NCI-H2029 treated with DMSO at 0.1 percent for 48 hours (cell line): ENCODE measurements around the gene PRKAA1.

ENCODE experiments used
- DNase-seq: peaks from one replicate; lab custom pipeline; 2025; lab: John Stamatoyannopoulos, UW

Gene PRKAA1

GRCh38 chr5:40780199-40780598 lies 18.0 kb downstream of the PRKAA1 start:
- DNase-seq: no peak

DNA sequence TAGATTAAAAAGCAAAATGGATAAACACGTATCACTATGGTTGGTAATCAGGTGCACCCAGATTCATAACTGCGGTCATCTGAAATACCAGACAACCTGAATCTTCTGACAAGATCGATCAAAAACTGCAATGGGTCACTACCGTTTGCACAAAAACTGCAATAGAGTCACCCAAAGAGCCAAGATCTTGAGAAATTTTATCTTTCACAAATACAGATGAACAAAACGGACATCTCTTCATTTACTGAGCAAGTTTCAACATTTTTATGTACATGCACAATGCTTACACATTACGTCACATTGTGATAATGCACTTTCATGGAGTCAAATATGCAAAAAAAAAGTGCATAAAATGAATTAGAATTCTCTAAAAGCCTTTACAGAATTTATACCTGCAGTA lies 18.6 kb downstream of the PRKAA1 start:
- no peak for DNase-seq

- DNase-seq: no peak
These were observed 20.0 kb downstream of the PRKAA1 start for GRCh38 chr5:40778133-40778532.

- DNase-seq: no peak
These were observed 21.6 kb downstream of the PRKAA1 start for GRCh38 chr5:40776658-40776977.

DNA sequence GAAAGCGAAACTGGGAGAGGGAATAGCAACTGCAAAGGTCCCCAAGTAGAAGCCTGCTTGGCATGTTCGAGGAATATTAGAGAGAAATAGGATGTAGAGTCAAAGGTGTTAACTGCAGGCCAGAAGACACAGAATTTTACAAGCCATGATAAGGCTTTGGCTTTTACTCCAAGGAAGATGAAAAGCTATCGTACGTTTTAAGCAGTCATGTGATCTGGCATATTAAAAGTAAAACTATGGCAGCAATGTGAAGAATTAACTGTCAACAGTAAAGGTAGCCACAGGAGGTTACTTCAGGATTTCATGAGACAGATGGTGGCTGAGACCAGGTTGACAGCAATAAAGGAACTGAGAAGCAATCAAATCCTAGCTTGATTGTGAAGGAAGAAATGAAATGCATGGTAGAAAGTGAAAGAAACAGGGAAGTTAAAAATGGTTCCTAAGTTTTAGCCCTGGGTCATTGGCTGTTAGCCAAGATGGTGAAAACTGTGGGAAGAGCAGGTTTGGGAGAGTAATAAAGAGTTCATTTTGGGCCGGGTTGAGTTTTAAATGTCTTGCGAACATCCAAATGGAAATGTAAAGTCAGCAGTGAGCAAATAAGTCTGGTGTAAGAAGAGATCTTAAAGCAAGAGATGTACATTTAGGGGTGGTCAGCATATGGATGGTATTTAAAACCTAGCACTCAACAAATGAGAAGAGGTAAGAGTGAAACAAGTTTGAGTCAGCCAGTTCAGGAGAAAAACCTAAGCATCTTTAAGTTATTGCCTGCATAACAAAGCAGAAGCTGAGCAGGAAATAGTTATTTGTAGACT lies 22.1 kb downstream of the PRKAA1 start:
- DNase-seq: no peak

DNA sequence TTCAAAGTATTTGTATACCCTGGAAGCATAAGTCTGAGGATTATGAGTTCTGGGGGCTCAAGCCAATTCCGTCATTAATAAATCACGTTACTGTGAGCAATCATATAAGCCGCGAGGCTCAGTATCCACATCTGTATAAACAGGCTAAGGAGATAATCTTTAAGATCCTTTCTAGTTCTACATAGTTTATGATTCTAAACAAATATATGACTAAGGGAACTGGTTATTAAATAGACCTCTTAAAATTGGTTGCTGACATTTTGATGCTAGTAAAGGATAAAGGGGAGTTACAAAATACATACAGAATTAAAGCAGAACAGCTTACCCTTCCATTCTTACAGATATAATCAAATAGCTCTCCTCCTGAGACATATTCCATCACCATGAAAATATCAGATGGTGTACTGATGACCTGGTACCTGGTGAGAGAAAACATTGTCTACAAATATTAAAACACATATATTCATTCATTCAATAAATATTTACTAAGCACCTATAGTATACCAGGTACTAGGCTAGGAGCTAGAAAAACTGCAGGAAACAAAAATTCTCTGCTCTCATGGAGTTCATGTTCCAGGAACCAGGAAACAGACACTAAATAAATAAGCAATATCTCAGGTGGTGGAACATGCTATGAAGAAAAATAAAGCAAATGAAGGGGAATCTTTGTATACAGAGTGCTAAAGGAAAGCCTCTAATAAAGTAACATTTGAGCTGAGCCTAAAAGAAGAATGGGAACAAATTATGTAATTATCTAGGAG lies 22.9 kb downstream of the PRKAA1 start:
- peak; percentile 16 for DNase-seq

DNA sequence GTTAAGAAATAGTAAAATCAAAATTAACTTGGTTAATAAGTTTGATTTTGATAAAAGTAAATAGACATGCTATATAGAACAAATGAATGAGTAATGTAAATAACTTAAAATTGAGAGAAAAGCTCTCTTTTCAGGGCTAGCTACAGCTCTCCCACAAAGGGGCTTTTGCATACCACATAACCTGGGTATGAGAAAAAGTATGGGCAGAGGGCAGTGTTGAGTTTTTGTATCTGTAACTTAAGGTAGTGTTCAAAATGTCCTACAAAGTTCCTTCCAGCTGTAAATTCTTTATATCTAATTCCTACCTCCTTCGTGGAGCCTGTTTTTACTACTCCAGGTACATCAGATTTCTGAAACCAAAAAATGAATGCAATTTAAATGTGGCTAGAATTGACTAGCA lies 23.6 kb downstream of the PRKAA1 start:
- DNase-seq: no peak

GRCh38 chr5:40770764-40771163 lies 27.4 kb downstream of the PRKAA1 start:
- DNase-seq: no peak

DNA sequence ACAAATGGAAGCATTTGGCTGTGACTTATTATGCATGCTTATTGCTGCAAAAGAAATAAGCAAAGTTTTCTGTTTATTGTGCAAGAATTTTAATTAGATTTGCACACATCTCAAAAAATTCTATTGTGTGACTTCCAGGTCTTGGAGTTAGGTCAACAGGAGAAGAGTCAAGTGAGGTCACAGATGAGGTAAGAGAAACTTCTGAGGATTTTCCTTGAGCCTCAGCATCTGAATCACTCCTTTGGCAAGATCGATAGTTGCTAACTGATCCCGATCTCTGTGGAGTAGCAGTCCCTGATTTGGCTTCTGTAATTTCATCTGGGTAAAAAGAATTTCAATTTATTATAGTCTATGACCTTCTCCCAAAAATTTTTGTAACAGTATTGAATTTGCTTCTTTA lies 35.5 kb downstream of the PRKAA1 start:
- DNase-seq: no peak

DNA sequence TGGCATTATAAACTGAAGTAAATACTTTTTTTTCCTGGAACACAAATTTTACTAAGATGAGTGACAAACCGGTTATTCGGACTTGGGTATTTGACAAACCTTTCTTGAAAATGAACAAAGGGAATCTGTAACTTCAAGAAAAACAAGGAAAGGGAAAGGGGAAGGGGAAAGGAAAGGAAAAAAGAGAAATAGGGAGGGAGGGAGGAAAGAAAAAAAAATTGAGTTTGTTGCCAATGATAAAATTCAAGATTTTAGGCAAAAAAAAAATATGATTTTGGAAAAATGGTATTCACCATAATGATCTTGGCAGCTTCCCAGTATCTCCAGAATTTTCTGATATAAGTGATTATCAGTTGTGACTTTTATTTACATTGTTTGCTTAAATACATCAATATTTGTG lies 40.8 kb downstream of the PRKAA1 start:
- no peak for DNase-seq

DNA sequence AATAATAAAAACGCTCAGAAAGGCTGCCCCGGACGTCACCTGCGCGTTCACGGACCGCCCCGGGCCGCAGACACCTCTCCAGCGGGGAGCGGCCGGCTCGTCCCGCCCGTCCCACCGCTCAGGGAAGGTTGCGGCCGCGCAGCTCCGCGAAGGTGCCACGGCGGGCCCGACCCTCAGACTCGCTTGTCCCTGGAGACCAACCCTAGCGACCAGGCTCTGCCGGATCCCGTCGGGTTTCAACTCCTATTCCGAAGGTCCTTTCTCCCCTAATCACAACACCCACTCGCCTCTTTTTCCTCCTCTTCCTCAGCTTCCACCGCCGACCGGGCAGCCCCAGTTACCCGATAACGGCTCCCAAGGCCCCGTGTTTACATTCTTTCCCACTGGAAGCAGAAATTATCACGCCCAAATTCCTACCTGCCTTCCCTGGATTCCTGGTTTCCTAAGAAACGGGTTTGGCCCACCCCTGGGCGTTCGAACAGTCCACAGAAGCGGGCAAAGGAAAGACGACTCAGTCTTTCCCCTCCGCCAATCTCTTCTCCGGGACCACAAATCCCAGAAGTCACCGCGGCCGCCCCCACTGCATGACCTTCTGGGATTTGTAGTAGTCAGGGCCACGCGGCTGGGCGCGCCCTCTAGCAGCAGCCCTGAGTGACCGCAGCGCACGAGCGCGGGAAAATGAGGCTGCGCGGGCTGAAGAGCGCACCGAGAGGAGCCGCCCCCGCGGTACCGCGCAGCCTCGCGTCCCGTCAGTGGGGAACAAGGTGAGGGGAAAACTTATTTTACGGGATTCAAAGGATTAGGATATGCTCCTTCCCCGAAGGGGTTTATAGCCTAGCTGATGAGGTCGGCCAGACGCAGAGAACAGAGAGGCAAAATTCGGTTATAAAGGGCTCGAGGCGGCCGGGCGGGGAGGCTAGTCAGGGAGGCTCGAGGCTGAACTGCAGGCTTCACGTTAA lies 42.5 kb downstream of the PRKAA1 start, which contains the start of gene TTC33:
Gene TTC33 (minus strand): TSS at position 555 of the 959 bp plus-strand sequence. CDS start 8,943 bp downstream, outside the sequence.
- DNase-seq: peak; percentile 82

DNA sequence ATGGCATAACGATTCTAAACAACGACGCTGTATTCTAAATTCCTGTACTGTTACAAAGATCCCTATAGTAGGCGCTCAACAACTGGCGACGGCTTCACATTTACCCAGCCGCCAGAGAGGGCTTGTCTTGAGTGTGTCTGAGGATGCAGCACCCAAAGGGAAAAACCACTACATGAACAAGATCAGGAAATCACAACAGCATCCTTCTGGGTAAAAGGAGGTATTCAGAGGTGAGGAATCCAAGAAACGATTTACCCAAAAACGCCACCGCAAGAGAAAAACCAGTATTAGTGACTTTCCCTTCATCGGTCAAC lies 43.1 kb downstream of the PRKAA1 start:
- DNase-seq: peak; percentile 45

DNA sequence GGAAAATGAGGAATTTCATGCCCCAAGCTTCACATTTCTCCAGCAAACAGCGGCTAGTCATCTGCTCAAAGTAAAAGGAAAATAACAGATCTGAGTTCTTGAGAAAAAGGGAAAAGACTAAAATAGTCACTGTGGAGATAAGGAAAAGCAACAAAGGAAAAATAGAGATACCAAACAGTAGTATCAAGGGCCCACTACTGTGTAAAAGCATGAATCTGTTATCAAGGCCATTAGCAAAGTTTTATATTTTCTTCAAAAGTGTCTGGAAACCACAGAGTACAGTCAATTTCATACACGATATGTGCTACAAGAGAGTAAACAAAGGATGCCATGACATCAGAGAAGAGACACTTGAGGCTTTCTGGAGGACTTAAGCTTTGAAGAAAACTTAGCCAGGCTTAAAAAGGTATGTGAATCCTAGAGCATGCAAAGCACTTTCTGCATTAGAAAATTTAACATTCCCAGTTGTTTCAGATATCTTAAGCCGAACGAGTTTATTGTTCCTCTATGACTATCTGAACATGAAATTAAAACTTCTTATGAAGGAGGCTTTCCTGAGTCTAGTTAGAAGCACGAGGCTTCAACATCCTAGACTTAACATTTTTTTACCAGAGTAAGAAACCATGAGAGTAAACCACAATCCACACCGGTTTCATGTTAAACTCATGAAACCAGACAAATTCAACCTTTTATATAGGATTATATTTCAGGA lies 43.6 kb downstream of the PRKAA1 start:
- peak; percentile 39 for DNase-seq

GRCh38 chr5:40746703-40747102 lies 51.5 kb downstream of the PRKAA1 start:
- no peak for DNase-seq

DNA sequence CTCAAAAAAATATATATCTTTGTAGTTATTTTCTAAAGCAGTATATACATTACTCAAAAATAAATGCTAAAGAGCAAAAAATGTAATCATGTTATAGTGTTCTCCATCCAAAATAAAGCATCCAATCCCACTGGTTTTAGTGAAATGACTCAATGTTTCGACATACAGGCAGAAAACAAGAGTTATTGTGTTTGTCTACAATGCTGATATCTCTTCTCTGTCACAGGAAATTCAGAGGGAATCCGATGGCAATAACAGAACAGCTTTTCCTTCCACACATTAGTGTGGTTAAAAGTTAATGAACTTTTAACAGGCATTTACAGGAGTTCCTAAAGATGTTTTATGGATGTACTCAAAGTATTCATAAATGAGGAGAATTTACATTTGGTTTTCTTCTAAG lies 54.4 kb downstream of the PRKAA1 start:
- no peak for DNase-seq

GRCh38 chr5:40738502-40738901 lies 59.7 kb downstream of the PRKAA1 start:
- DNase-seq: no peak

DNA sequence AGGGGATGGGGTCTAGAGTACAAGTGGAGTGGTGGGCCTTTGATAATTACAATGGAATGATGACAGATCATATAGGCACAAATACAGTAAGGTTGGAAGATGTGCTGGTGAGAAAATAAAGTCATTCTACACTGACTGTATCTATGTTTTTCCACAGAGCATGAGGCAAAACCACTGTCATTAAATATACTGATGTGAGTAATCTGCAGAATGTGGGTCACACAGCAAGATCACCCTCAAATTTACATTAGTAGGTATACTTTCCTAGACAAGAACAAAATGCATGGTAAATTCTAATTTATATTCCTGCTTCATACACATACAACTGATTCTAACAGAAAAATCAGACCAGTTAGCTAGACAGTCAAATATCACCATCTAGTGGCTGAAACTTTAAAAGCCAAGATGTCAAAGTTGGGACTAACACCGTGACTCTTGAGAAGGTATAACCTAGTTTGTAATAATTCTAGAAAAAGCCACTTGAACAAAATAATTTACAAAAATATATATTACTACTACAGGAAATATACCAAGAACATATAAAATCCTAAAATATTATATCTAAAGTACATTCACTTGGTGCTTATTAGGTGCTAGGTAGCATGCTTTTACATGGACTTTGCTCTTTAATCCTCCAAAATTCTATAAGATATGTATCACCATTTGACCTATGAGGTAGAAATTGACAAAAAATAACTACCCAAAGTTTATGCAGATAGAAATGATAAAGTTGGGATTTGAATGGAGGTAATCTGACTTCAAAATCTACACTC lies 61.9 kb downstream of the PRKAA1 start:
- DNase-seq: no peak

- DNase-seq: no peak
These were observed 62.6 kb downstream of the PRKAA1 start for GRCh38 chr5:40735609-40736008.

DNA sequence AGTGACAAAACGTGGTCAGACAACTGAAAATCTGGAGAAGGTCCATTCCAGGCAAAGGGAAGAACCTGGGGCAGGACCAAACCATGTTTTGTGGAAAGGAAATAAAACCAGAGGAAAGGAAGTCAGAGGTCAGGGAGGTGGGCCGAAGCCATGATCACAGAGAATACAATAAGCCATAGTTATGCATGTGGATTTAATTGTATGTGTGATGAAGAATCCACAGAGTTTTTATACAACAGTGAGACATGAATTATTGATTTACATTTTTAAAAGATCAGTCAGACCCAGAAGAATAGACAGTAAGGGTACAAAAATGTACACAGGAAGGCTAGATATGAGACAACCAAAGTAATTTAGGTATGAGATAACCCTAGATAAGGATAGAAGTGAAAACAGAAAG lies 63.2 kb downstream of the PRKAA1 start:
- DNase-seq: no peak

GRCh38 chr5:40733879-40734563 lies 64.2 kb downstream of the PRKAA1 start:
- no peak for DNase-seq
